HG03064 (cell line): ENCODE measurements around the gene JRKL.
"Not testable (repeated sequence)": the region's sequence is repeated elsewhere in the genome, so short reads cannot be mapped to it uniquely, and the experiment has no call there.

Experiments used
- ATAC-seq: cut with Tn5 transposase; IDR thresholded peaks from one replicate; pipeline ENCODE4 v1.9.1; 2021; ENCODE audit warnings: low read depth; ENCODE audit not compliant: unreplicated experiment

The JRKL gene

GRCh38 chr11:96393753-96394348, 4.0 kb downstream of the JRKL start:
- no peak for ATAC-seq

- ATAC-seq, result no peak
Observed at GRCh38 chr11:96394773-96395172, 5.0 kb downstream of the JRKL start.

- no peak for ATAC-seq
Observed at GRCh38 chr11:96396637-96397036, 6.8 kb downstream of the JRKL start.

GRCh38 chr11:96397863-96398262, 8.1 kb downstream of the JRKL start:
- ATAC-seq, result no peak

- no peak for ATAC-seq
Observed at GRCh38 chr11:96400697-96401096, 10.9 kb downstream of the JRKL start.

- ATAC-seq, result not testable (repeated sequence)
Observed at GRCh38 chr11:96411412-96411811, 21.6 kb downstream of the JRKL start.

- ATAC-seq, result no peak
Observed at GRCh38 chr11:96412761-96413381, 23.1 kb downstream of the JRKL start.

GRCh38 chr11:96413408-96413807, 23.6 kb downstream of the JRKL start:
- no peak for ATAC-seq

- ATAC-seq, result no peak
Observed at GRCh38 chr11:96424693-96425092, 34.9 kb downstream of the JRKL start.

- no peak for ATAC-seq
Observed at GRCh38 chr11:96430668-96431067, 40.9 kb downstream of the JRKL start.

GRCh38 chr11:96432654-96433053, 42.8 kb downstream of the JRKL start:
- not testable (repeated sequence) for ATAC-seq
